K562 (cell line): ENCODE results near the gene KLK15. TPM values are rescaled to one million over a fixed set of nuclear protein-coding genes. Genes with fewer than 3 reads are reported as not detected.

Experiments used
- HDAC1 ChIP-seq, 2 experiments: fragments of 450-650 bp; IDR thresholded peaks; 2 replicates each; pipeline ENCODE4 v1.6.1; 2016 to 2017; ENCODE audit warnings: inconsistent platforms in 1 of 2, mild to moderate bottlenecking in 1 of 2, moderate library complexity in 1 of 2
- MGA ChIP-seq: fragments of 450-650 bp; IDR thresholded peaks from 2 replicates; pipeline ENCODE4 v1.6.1; 2016; ENCODE audit warnings: mild to moderate bottlenecking, moderate library complexity
- OTX1 ChIP-seq: fragments of 450-650 bp; formaldehyde crosslinking; IDR thresholded peaks from 2 replicates; pipeline ENCODE4 v1.4.0; 2022; ENCODE audit warnings: mild to moderate bottlenecking
- RB1 ChIP-seq: fragments of 450-650 bp; IDR thresholded peaks from 2 replicates; pipeline ENCODE4 v1.6.1; 2017; ENCODE audit warnings: low read depth, mild to moderate bottlenecking
- RREB1 ChIP-seq: fragments of 250-450 bp; sonication (Bioruptor Pico); IDR thresholded peaks from 2 replicates; pipeline ENCODE4 v1.4.0; 2020
- U2AF1 ChIP-seq: fragments of 200-400 bp; formaldehyde crosslinking; optimal IDR thresholded peaks from 2 replicates; pipeline ENCODE3; 2017; ENCODE audit warnings: mild to moderate bottlenecking, low read depth, low read length, moderate library complexity
- YY1 ChIP-seq, 3 experiments: IDR thresholded peaks; 2 replicates each; pipeline ENCODE4 v1.6.1; 2011; ENCODE audit warnings: low read length in 2 of 3, mild to moderate bottlenecking in 2 of 3, moderate library complexity in 2 of 3, borderline replicate concordance in 1 of 3, control low read depth in 1 of 3, low read depth in 1 of 3; ENCODE audit not compliant: insufficient read depth in 3 of 3, insufficient replicate concordance in 2 of 3, control insufficient read depth in 1 of 3, insufficient read length in 1 of 3; ENCODE audit errors: extremely low read depth in 1 of 3
- polyA plus RNA-seq, 8 experiments: library from polyadenylated mRNA; depleted of rRNA in 4 of 8; stranded (reverse) in 5 of 8; unstranded in 3 of 8; fragments of >200 nt; fragmentation: Nextera tagmentation in 2 of 8; fragmentation: Illumina TruSeq in 1 of 8; extraction: Ambion mirVana in 2 of 8; extraction: Trizol in 1 of 8; gene quantifications; 2 replicates each; pipeline versions ENCODE4 v1.2.1 to v1.2.3, GENCODE V29; 2011 to 2014; ENCODE audit warnings: inconsistent platforms in 1 of 8, missing spikeins in 1 of 8
- total RNA-seq, 7 experiments: library from RNA; depleted of rRNA in 6 of 7; stranded (reverse); fragments of >200 nt in 6 of 7; fragmentation: Illumina TruSeq in 2 of 7; extraction: Trizol in 2 of 7; gene quantifications; 2 replicates each; pipeline versions ENCODE4 v1.2.1 to v1.2.3, GENCODE V29; 2011 to 2021; ENCODE audit warnings: low replicate concordance in 1 of 7

The KLK15 gene
- total and polyA plus RNA-seq, 9 of the 15 experiments (the other 6 are each of a cell fraction or from before 2014, with no cell fraction given): not detected

GRCh38 chr19:50835785-50836542, 2.6 kb upstream of the KLK15 start (continued):
- TF ChIP-seq MGA (peak; percentile 72), RREB1 (CRISPR knock-in tag) (0 out of 2 replicates have a peak, but pooled peaks have one; percentile 46), U2AF1 (no peak), RB1 (peak; percentile 78; the same call in 1 of the 2 replicates), HDAC1 (IDR thresholded peaks at IDR 0.05) (0 out of 4 replicates have a peak, but pooled peaks of 1 of the 2 experiments have one; percentile 52), OTX1 (peak; percentile 40; the same call in 1 of the 2 replicates), YY1 (IDR thresholded peaks at IDR 0.05; ENCODE audit: borderline replicate concordance in 1 of 3, control insufficient read depth in 1 of 3, extremely low read depth in 1 of 3, insufficient read depth in 3 of 3, insufficient read length in 1 of 3, insufficient replicate concordance in 2 of 3, low read depth in 1 of 3, low read length in 2 of 3) (peak in 1 of 3 experiments; percentile 24)
